Pulmonary artery endothelial cell (primary cell): ENCODE data around the gene ASPHD2. TPM values are rescaled to one million over a fixed set of nuclear protein-coding genes. Genes with fewer than 3 reads are reported as not detected.

Experiments used
- total RNA-seq: library from RNA; depleted of rRNA; stranded (reverse); fragments of >200 nt; gene quantifications from 2 replicates; pipeline ENCODE4 v1.2.3, GENCODE V29; 2014

ASPHD2 gene
- total RNA-seq, 1 donor from 2014 or later: 8.2 TPM

Other genes with a start within 250 kb of the ASPHD2 start
- 18.0 and 18.4 TPM in 2 replicates for gene HPS4, start 54.5 kb downstream of the ASPHD2 start, total RNA-seq
- gene SRRD, start 54.6 kb downstream of the ASPHD2 start, total RNA-seq: 17.6 and 28.9 TPM in 2 replicates
- gene TFIP11, start 83.2 kb downstream of the ASPHD2 start, total RNA-seq: 40.1 and 57.1 TPM in 2 replicates
- 33.6 and 56.7 TPM in 2 replicates for gene TPST2, start 160.9 kb downstream of the ASPHD2 start, total RNA-seq
- gene CRYBB1, start 188.8 kb downstream of the ASPHD2 start, total RNA-seq: not detected in 2 replicates
- not detected in 2 replicates for gene CRYBA4, start 192.7 kb downstream of the ASPHD2 start, total RNA-seq
- gene MIAT, start 228.3 kb downstream of the ASPHD2 start, total RNA-seq: 0.26 and 0.32 TPM in 2 replicates